ENCODE data around the gene GNPAT. TPM values are rescaled to one million over a fixed set of nuclear protein-coding genes. Genes with fewer than 3 reads are reported as not detected.

Gene GNPAT
- total RNA-seq, 1 experiment from 2014 or later, result 71.9 TPM

- Histone ChIP-seq H3K4me3 (no peak overlapping the region), H3K27me3 (replicated peaks) (no peaks in the 10 kb centered on the region), H3K9me3 (replicated peaks) (no peaks in the 10 kb centered on the region), H3K36me3 (no peaks in the 10 kb centered on the region), H3K27ac (no peak overlapping the region), H3K4me1 (replicated peaks) (no peaks in the 10 kb centered on the region)
- DNase-seq (ENCODE audit: low read depth in 1 of 2, low spot score in 2 of 2), result no peak
Measured at GRCh38 chr1:231284441-231284840, 43.4 kb downstream of the GNPAT start.

- no peaks in the 10 kb centered on the region for H3K27me3 ChIP-seq (replicated peaks)
- no peaks in the 10 kb centered on the region for H3K4me1 ChIP-seq (replicated peaks)
- no peak for DNase-seq (ENCODE audit: low read depth in 1 of 2, low spot score in 2 of 2)
- H3K9me3 ChIP-seq (replicated peaks), result no peaks in the 10 kb centered on the region
- no peak overlapping the region for H3K4me3 ChIP-seq
- H3K36me3 ChIP-seq, result no peaks in the 10 kb centered on the region
- H3K27ac ChIP-seq, result no peak overlapping the region
Measured at GRCh38 chr1:231286603-231287002, 45.6 kb downstream of the GNPAT start.

- no peak for DNase-seq (ENCODE audit: low read depth in 1 of 2, low spot score in 2 of 2)
- Histone ChIP-seq H3K4me1 (replicated peaks) (no peaks in the 10 kb centered on the region), H3K27me3 (replicated peaks) (no peaks in the 10 kb centered on the region), H3K27ac (no peak overlapping the region), H3K36me3 (no peaks in the 10 kb centered on the region), H3K9me3 (replicated peaks) (no peaks in the 10 kb centered on the region), H3K4me3 (no peak overlapping the region)
Measured at GRCh38 chr1:231295938-231296337, 54.9 kb downstream of the GNPAT start.

DNA sequence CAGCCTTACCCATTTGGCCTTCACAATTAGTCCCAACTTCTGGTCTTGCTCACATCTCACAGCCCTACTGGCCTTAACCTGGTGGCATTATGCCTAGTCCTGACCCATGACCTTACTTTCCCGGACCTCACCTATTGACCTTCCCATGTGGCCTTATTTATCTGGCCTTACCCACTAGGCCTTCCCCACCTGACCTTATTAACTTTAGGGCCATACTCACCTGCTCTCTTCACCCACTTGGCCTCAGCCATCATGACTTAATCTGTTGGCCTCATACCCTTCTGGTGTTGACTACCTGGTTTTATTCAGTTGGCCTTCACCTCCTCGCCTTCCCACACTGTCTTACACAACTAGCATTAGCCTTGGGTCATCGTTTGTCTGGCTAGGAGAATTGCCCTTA lies 61.0 kb downstream of the GNPAT start:
- Histone ChIP-seq H3K4me1 (replicated peaks) (no peaks in the 10 kb centered on the region), H3K4me3 (no peak overlapping the region), H3K27ac (no peak overlapping the region), H3K36me3 (no peaks in the 10 kb centered on the region), H3K27me3 (replicated peaks) (no peaks in the 10 kb centered on the region), H3K9me3 (replicated peaks) (no peaks in the 10 kb centered on the region)
- DNase-seq (ENCODE audit: low read depth in 1 of 2, low spot score in 2 of 2), result no peak

DNA sequence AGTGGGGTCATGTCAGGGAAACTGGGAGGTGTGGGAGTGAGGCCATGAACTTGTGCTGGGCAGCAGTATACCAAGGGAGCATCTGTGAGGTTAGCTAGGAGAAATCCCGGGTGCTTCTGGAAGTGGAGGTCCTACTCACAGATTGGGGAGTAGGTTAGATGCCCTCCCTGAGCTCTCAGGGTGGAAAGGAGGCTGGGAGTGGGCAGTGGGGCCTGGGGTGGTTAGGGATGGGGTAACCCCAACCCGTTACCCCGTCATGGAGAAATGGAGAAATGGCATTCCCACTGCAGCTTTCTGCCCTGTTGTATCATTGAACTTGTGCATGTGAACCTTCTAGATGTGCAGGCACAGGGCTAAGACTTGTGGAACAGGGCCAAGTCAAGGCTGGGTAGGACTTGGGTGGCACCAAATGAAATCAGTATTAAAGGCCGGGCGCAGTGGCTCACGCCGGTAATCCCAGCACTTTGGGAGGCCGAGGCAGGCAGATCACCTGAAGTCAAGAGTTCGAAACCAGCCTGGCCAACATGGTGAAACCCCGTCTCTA lies 69.5 kb downstream of the GNPAT start:
- Histone ChIP-seq H3K9me3 (replicated peaks) (no peaks in the 10 kb centered on the region), H3K27me3 (replicated peaks) (no peaks in the 10 kb centered on the region), H3K4me3 (no peak overlapping the region), H3K4me1 (replicated peaks) (no peaks in the 10 kb centered on the region), H3K27ac (no peak overlapping the region), H3K36me3 (no peaks in the 10 kb centered on the region)
- no peak for DNase-seq (ENCODE audit: low read depth in 1 of 2, low spot score in 2 of 2)

DNA sequence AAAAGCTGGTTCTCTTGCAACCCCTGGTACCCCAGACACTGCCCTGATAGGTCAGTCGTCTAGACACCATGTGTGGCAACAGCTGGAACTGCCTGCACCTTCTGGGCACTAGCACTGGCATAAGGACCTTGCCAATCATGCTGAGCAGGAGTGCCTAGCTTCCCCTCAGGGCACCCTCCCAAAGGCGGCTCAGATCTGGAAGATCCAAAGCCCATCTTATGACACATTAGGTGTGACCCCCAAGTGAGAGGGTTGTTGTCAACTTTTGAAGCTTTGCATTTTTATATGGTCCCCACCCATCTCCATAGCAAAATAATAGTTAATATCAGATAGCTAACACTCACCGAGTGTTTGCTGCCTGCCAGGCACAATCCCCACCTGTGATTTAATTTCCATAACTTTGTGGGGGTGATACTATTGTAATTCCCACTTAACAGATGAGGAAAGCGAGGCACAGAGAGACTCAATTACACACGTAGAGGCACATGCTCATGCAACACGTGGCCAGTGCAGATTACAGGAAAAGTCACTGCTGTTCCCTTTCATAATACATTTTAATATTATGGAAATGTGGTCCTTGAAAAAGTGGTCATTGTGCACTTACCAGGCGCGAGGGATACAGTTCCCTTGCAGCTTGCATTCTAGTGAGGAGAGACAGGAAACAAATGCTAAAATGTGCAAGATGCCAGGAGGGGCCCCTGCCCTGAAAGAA lies 70.9 kb downstream of the GNPAT start:
- DNase-seq (ENCODE audit: low read depth in 1 of 2, low spot score in 2 of 2), result no peak
- no peaks in the 10 kb centered on the region for H3K27me3 ChIP-seq (replicated peaks)
- no peak overlapping the region for H3K27ac ChIP-seq
- H3K4me3 ChIP-seq, result no peak overlapping the region
- H3K4me1 ChIP-seq (replicated peaks), result no peaks in the 10 kb centered on the region
- H3K36me3 ChIP-seq, result no peaks in the 10 kb centered on the region
- no peaks in the 10 kb centered on the region for H3K9me3 ChIP-seq (replicated peaks)

DNA sequence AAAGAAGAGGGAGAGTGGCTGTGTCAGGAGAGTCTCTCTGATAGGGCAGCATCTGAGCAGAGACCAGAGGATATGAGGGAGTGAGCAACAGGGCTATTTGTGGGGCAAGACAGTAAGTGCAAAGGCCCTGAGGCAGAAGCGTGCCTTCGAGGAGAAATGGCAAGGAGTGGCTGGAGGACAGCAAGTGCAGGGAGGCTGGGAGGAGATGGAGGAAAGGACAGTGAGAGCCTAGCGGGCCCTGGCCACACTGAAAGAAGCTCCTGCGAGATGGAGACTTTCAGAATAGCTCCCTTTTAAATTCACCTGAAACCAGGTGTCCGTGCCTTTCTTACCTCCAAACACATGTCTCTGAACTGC lies 71.4 kb downstream of the GNPAT start:
- peak in 1 of 2 experiments; percentile 28 for DNase-seq (ENCODE audit: low read depth in 1 of 2, low spot score in 2 of 2)
- H3K27me3 ChIP-seq (replicated peaks), result no peaks in the 10 kb centered on the region
- H3K4me1 ChIP-seq (replicated peaks), result no peaks in the 10 kb centered on the region
- no peaks in the 10 kb centered on the region for H3K9me3 ChIP-seq (replicated peaks)
- H3K36me3 ChIP-seq, result no peaks in the 10 kb centered on the region
- no peak overlapping the region for H3K27ac ChIP-seq
- H3K4me3 ChIP-seq, result no peak overlapping the region

- Histone ChIP-seq H3K4me1 (replicated peaks) (no peaks in the 10 kb centered on the region), H3K4me3 (no peak overlapping the region), H3K9me3 (replicated peaks) (no peaks in the 10 kb centered on the region), H3K27me3 (replicated peaks) (no peaks in the 10 kb centered on the region), H3K36me3 (no peaks in the 10 kb centered on the region), H3K27ac (no peak overlapping the region)
- no peak for DNase-seq (ENCODE audit: low read depth in 1 of 2, low spot score in 2 of 2)
Measured at GRCh38 chr1:231313661-231314060, 72.6 kb downstream of the GNPAT start.

- H3K27ac ChIP-seq, result no peak overlapping the region
- DNase-seq (ENCODE audit: low read depth in 1 of 2, low spot score in 2 of 2), result peak; percentile 38 to 56
Measured at GRCh38 chr1:231315887-231316286, 74.9 kb downstream of the GNPAT start.

GRCh38 chr1:231317306-231318014 lies 76.4 kb downstream of the GNPAT start:
- H3K36me3 ChIP-seq, result no peaks in the 10 kb centered on the region
- H3K4me3 ChIP-seq, result no peak overlapping the region
- DNase-seq (ENCODE audit: low read depth in 1 of 2, low spot score in 2 of 2), result peak in 1 of 2 experiments; percentile 35
- no peak overlapping the region for H3K27ac ChIP-seq
- H3K9me3 ChIP-seq (replicated peaks), result no peaks in the 10 kb centered on the region; the same call in 1 of the 2 replicates
- H3K4me1 ChIP-seq (replicated peaks), result no peaks in the 10 kb centered on the region
- no peaks in the 10 kb centered on the region for H3K27me3 ChIP-seq (replicated peaks)

More at GRCh38 chr1:231315887-231316286, 74.9 kb downstream of the GNPAT start:
- no peaks in the 10 kb centered on the region for H3K27me3 ChIP-seq (replicated peaks)
- H3K4me1 ChIP-seq (replicated peaks), result no peaks in the 10 kb centered on the region
- no peaks in the 10 kb centered on the region; the same call in 1 of the 2 replicates for H3K9me3 ChIP-seq (replicated peaks)
- H3K4me3 ChIP-seq, result no peak overlapping the region
- no peaks in the 10 kb centered on the region for H3K36me3 ChIP-seq

GRCh38 chr1:231318015-231318355 lies 77.0 kb downstream of the GNPAT start:
- H3K27ac ChIP-seq, result no peak overlapping the region
- no peaks in the 10 kb centered on the region for H3K36me3 ChIP-seq
- DNase-seq (ENCODE audit: low read depth in 1 of 2, low spot score in 2 of 2), result peak in 1 of 2 experiments; percentile 18
- H3K4me3 ChIP-seq, result no peak overlapping the region
- no peaks in the 10 kb centered on the region; the same call in 1 of the 2 replicates for H3K9me3 ChIP-seq (replicated peaks)
- H3K4me1 ChIP-seq (replicated peaks), result no peaks in the 10 kb centered on the region
- no peaks in the 10 kb centered on the region for H3K27me3 ChIP-seq (replicated peaks)

DNA sequence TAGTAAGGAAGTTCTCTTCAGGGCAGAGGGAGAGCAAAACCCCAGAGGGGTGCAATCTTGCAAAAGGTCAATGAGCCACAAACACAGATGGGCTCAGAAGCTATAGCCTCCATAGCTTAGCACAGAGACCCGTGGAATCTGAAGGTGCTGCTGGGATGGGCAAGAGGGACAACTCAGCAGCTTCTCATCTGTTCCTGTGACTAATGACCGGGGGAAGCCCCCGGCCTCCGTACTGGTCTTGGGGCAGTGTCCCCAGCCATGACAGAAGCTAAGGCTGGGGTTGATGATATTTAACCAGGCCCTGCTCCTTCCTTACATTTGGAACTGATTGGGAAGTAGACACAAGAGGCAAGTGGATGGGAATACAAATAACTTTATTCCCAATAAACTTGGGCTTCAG lies 77.6 kb downstream of the GNPAT start:
- H3K27ac ChIP-seq, result no peak overlapping the region
- H3K4me3 ChIP-seq, result no peak overlapping the region
- no peaks in the 10 kb centered on the region for H3K36me3 ChIP-seq
- no peaks in the 10 kb centered on the region for H3K27me3 ChIP-seq (replicated peaks)
- DNase-seq (ENCODE audit: low read depth in 1 of 2, low spot score in 2 of 2), result peak in 1 of 2 experiments; percentile 20
- H3K9me3 ChIP-seq (replicated peaks), result no peaks in the 10 kb centered on the region; the same call in 1 of the 2 replicates
- no peaks in the 10 kb centered on the region for H3K4me1 ChIP-seq (replicated peaks)

DNA sequence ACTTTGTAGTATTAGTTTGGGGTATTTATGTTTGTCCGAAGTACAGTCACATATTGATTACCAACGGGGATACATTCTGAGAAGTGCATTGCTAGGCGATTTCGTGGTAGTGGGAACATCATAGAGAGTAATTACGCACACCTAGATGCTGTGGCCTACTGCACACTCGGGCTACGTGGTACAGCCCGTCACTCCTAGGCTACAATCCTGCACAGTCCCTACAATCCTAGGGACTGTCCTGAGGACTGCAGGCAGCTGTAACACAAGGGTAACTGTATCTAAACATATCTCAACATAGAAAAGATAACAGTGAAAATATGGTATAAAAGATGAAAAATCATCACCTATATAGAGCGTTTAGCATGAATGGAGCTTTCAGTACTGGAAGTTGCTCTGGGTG lies 78.1 kb downstream of the GNPAT start:
- H3K9me3 ChIP-seq (replicated peaks), result no peaks in the 10 kb centered on the region; the same call in 1 of the 2 replicates
- no peaks in the 10 kb centered on the region for H3K4me1 ChIP-seq (replicated peaks)
- no peak for DNase-seq (ENCODE audit: low read depth in 1 of 2, low spot score in 2 of 2)
- H3K36me3 ChIP-seq, result no peaks in the 10 kb centered on the region
- H3K27ac ChIP-seq, result no peak overlapping the region
- H3K27me3 ChIP-seq (replicated peaks), result no peaks in the 10 kb centered on the region
- H3K4me3 ChIP-seq, result no peak overlapping the region

GRCh38 chr1:231322880-231323530 lies 82.0 kb downstream of the GNPAT start:
- Histone ChIP-seq H3K9me3 (replicated peaks) (no peaks in the 10 kb centered on the region; the same call in 1 of the 2 replicates), H3K36me3 (no peaks in the 10 kb centered on the region), H3K4me3 (no peak overlapping the region), H3K27ac (no peak overlapping the region), H3K4me1 (replicated peaks) (no peaks in the 10 kb centered on the region), H3K27me3 (replicated peaks) (no peaks in the 10 kb centered on the region; the same call in 1 of the 2 replicates)
- peak in 1 of 2 experiments; percentile 8 for DNase-seq (ENCODE audit: low read depth in 1 of 2, low spot score in 2 of 2)
